H1 (cell line): ENCODE data around the gene HSPA1A. TPM values are rescaled to one million over a fixed set of nuclear protein-coding genes. Genes with fewer than 3 reads are reported as not detected.

Experiments
- CTCF ChIA-PET: fragments of 300-600 bp; sonication (Branson Sonifier 250); formaldehyde crosslinking; loops from one replicate; lab custom pipeline; 2021; ENCODE audit not compliant: partially characterized antibody; lab: Charles Lee
- POLR2A ChIA-PET: fragments of 300-600 bp; sonication (Branson Sonifier 250); formaldehyde crosslinking; loops from one replicate; lab custom pipeline; 2021; ENCODE audit warnings: inconsistent platforms; ENCODE audit not compliant: partially characterized antibody; lab: Charles Lee
- DNase-seq, 2 experiments: peaks; one replicate each; pipeline versions ENCODE4 v3.0.0 to v3.0.0-alpha.2; 2010 to 2022; ENCODE audit warnings: low spot score in 2 of 2, low read depth in 1 of 2, mixed read lengths in 1 of 2
- FAIRE-seq: peaks from 2 replicates; lab custom pipeline; 2011; peaks lifted over from hg19 to GRCh38; lab: Jason Lieb, UNC
- H2AFZ ChIP-seq: 2 replicates; pipeline ENCODE4 v1.8.1; 2012; ENCODE audit warnings: low read length, inconsistent platforms
- H2AK5ac ChIP-seq: 2 replicates; pipeline ENCODE4 v1.6.1; 2013; ENCODE audit warnings: low read depth, low read length
- H2BK120ac ChIP-seq: replicated peaks from 2 replicates; pipeline ENCODE3; 2013; ENCODE audit warnings: low read depth, low read length, inconsistent platforms
- H2BK12ac ChIP-seq: 2 replicates; pipeline ENCODE4 v1.6.1; 2013; ENCODE audit warnings: low read depth, low read length
- H2BK15ac ChIP-seq: 2 replicates; pipeline ENCODE4 v1.6.1; 2013; ENCODE audit warnings: low read length
- H2BK20ac ChIP-seq: 2 replicates; pipeline ENCODE4 v1.6.1; 2013; ENCODE audit warnings: low read length
- H2BK5ac ChIP-seq: 2 replicates; pipeline ENCODE4 v1.6.1; 2013; ENCODE audit warnings: low read depth, low read length
- H3K14ac ChIP-seq: 2 replicates; pipeline ENCODE4 v1.6.1; 2013; ENCODE audit warnings: inconsistent platforms; ENCODE audit not compliant: insufficient read length
- H3K18ac ChIP-seq: 2 replicates; pipeline ENCODE4 v1.6.1; 2013; ENCODE audit warnings: low read length; ENCODE audit errors: extremely low read depth
- H3K23ac ChIP-seq: 2 replicates; pipeline ENCODE4 v1.6.1; 2013; ENCODE audit warnings: inconsistent platforms; ENCODE audit not compliant: insufficient read length
- H3K23me2 ChIP-seq: 2 replicates; pipeline ENCODE4 v1.6.1; 2013; ENCODE audit warnings: low read depth, low read length
- H3K27ac ChIP-seq: 2 replicates; pipeline ENCODE4 v1.6.1; 2011; ENCODE audit warnings: low read depth, low read length, inconsistent platforms
- H3K27me3 ChIP-seq, 4 experiments: replicated peaks in 1 of 4; 1 replicate in 1 of 4; 2 replicates in 3 of 4; pipeline versions ENCODE4 v1.6.1 to v1.8.1; 2011 to 2013; ENCODE audit warnings: low read length in 3 of 4, mild to moderate bottlenecking in 3 of 4, inconsistent platforms in 2 of 4, mixed read lengths in 2 of 4, moderate library complexity in 1 of 4; ENCODE audit not compliant: control insufficient read depth in 3 of 4, insufficient read depth in 3 of 4; ENCODE audit errors: extremely low read depth in 1 of 4
- H3K36me3 ChIP-seq, 4 experiments: 2 replicates each; pipeline versions ENCODE4 v1.6.1 to v1.8.1; 2011 to 2013; ENCODE audit warnings: mild to moderate bottlenecking in 4 of 4, low read length in 3 of 4, moderate library complexity in 2 of 4, control low read depth in 1 of 4, inconsistent platforms in 1 of 4; ENCODE audit not compliant: insufficient read depth in 4 of 4, control insufficient read depth in 2 of 4
- H3K4ac ChIP-seq: replicated peaks from 2 replicates; pipeline ENCODE3; 2013; ENCODE audit warnings: low read length, low read depth, mixed read lengths, inconsistent platforms; ENCODE audit not compliant: insufficient read length
- H3K4me1 ChIP-seq, 4 experiments: replicated peaks in 1 of 4; 1 replicate in 1 of 4; 2 replicates in 3 of 4; pipeline versions ENCODE4 v1.6.1 to v1.8.1; 2011 to 2013; ENCODE audit warnings: low read length in 3 of 4, inconsistent platforms in 2 of 4, mixed read lengths in 1 of 4; ENCODE audit not compliant: insufficient read depth in 4 of 4, control insufficient read depth in 3 of 4
- H3K4me2 ChIP-seq, 2 experiments: 2 replicates each; pipeline versions ENCODE4 v1.6.1 to v1.8.1; 2011 to 2013; ENCODE audit warnings: low read depth in 2 of 2, low read length in 2 of 2, control low read depth in 1 of 2, inconsistent platforms in 1 of 2, mild to moderate bottlenecking in 1 of 2; ENCODE audit not compliant: insufficient read depth in 1 of 2
- H3K4me3 ChIP-seq, 4 experiments: fragments of 200-600, 300-600 bp in 1 of 4; sonication (generic), shearing (Covaris generic), sonication (Bioruptor Twin) in 1 of 4; 2 replicates each; pipeline versions ENCODE4 v1.5.1 to v1.8.1; 2011 to 2016; ENCODE audit warnings: low read length in 4 of 4, low read depth in 3 of 4, control low read depth in 2 of 4, inconsistent platforms in 2 of 4, mild to moderate bottlenecking in 2 of 4, mixed read lengths in 1 of 4, moderate library complexity in 1 of 4; ENCODE audit not compliant: insufficient read depth in 2 of 4; ENCODE audit errors: extremely low read depth in 1 of 4
- H3K56ac ChIP-seq: replicated peaks from 2 replicates; pipeline ENCODE3; 2013; ENCODE audit warnings: low read depth, mild to moderate bottlenecking, mixed read lengths, low read length, inconsistent platforms; ENCODE audit not compliant: insufficient read length
- H3K79me1 ChIP-seq: 2 replicates; pipeline ENCODE4 v1.6.1; 2013; ENCODE audit warnings: low read depth, low read length, control low read depth
- H3K79me2 ChIP-seq, 2 experiments: 2 replicates each; pipeline versions ENCODE4 v1.6.1 to v1.8.1; 2012 to 2013; ENCODE audit warnings: low read length in 2 of 2, mild to moderate bottlenecking in 2 of 2, inconsistent platforms in 1 of 2; ENCODE audit not compliant: insufficient read depth in 2 of 2, control insufficient read depth in 1 of 2
- H3K9ac ChIP-seq, 4 experiments: replicated peaks in 1 of 4; 1 replicate in 1 of 4; 2 replicates in 3 of 4; pipeline versions ENCODE4 v1.6.1 to v1.8.1; 2011 to 2013; ENCODE audit warnings: low read depth in 3 of 4, low read length in 3 of 4, control low read depth in 2 of 4, mild to moderate bottlenecking in 2 of 4, moderate library complexity in 2 of 4, inconsistent platforms in 1 of 4; ENCODE audit errors: extremely low read depth in 1 of 4
- H3K9me3 ChIP-seq, 2 experiments: 2 replicates each; pipeline versions ENCODE4 v1.6.1 to v1.8.1; 2012 to 2013; ENCODE audit warnings: mild to moderate bottlenecking in 2 of 2, moderate library complexity in 2 of 2, control low read depth in 1 of 2, inconsistent platforms in 1 of 2, low read depth in 1 of 2, low read length in 1 of 2, mixed read lengths in 1 of 2; ENCODE audit not compliant: insufficient read depth in 2 of 2
- H4K20me1 ChIP-seq, 2 experiments: replicated peaks in 1 of 2; 2 replicates each; pipeline versions ENCODE3 to v1.8.1; 2011 to 2013; ENCODE audit warnings: inconsistent platforms in 2 of 2, low read length in 2 of 2, mild to moderate bottlenecking in 1 of 2; ENCODE audit not compliant: insufficient read depth in 2 of 2, control insufficient read depth in 1 of 2
- H4K5ac ChIP-seq: 2 replicates; pipeline ENCODE4 v1.6.1; 2013; ENCODE audit warnings: low read length, low read depth, mixed read lengths, inconsistent platforms; ENCODE audit not compliant: insufficient read length
- H4K8ac ChIP-seq: 2 replicates; pipeline ENCODE4 v1.8.0; 2013; ENCODE audit warnings: mild to moderate bottlenecking, moderate library complexity, low read length, inconsistent platforms; ENCODE audit not compliant: insufficient read depth; ENCODE audit errors: extremely low read depth
- H4K91ac ChIP-seq: replicated peaks from 2 replicates; pipeline ENCODE3; 2013; ENCODE audit warnings: low read length, mixed read lengths, inconsistent platforms; ENCODE audit not compliant: insufficient read length
- CEBPB ChIP-seq: IDR thresholded peaks from 2 replicates; pipeline ENCODE4 v1.6.1; 2012; ENCODE audit warnings: low read depth, low read length
- CHD1 ChIP-seq: IDR thresholded peaks from 2 replicates; pipeline ENCODE4 v1.6.1; 2012; ENCODE audit warnings: low read depth, low read length, improper control_type of control experiment
- JUN ChIP-seq: IDR thresholded peaks from 2 replicates; pipeline ENCODE4 v1.6.1; 2011; ENCODE audit warnings: low read depth, mild to moderate bottlenecking, improper control_type of control experiment, low read length
- SIN3A ChIP-seq, 2 experiments: IDR thresholded peaks in 1 of 2; conservative IDR thresholded peaks in 1 of 2; 2 replicates each; pipeline ENCODE4 v1.6.1; 2011 to 2012; ENCODE audit warnings: low read length in 2 of 2, improper control_type of control experiment in 1 of 2, low read depth in 1 of 2, mild to moderate bottlenecking in 1 of 2
- ZNF274 ChIP-seq: IDR thresholded peaks from 2 replicates; pipeline ENCODE4 v1.7.0; 2012; ENCODE audit warnings: low read length, borderline replicate concordance; ENCODE audit errors: extremely low read depth
- WGBS, 2 experiments: shearing (Covaris generic) in 1 of 2; methylation state at CpG; one replicate each; pipeline versions ENCODE4 v1.1.6 to v1.1.7; 2013 to 2015; ENCODE audit warnings: low lambda C conversion rate in 2 of 2, mixed read lengths in 2 of 2, inconsistent platforms in 1 of 2, low coverage in 1 of 2, missing lambda C conversion rate in 1 of 2; ENCODE audit not compliant: insufficient replicate concordance in 2 of 2, insufficient coverage in 1 of 2, insufficient read length in 1 of 2; ENCODE audit errors: extremely low coverage in 1 of 2, missing lambda C conversion rate in 1 of 2; 5-methylcytosine and 5-hydroxymethylcytosine counted together
- polyA plus RNA-seq, 7 experiments: library from polyadenylated mRNA; depleted of rRNA in 3 of 7; stranded (reverse) in 5 of 7; unstranded in 2 of 7; fragments of >200 nt in 5 of 7; fragments of 200-250 nt in 2 of 7; gene quantifications; 1 replicate in 5 of 7; 2 replicates in 1 of 7; 4 replicates in 1 of 7; pipeline versions ENCODE4 v1.2.1 to v1.2.3, GENCODE V29; 2011 to 2013; ENCODE audit warnings: missing spikeins in 2 of 7, mixed read lengths in 2 of 7
- total RNA-seq: library from RNA; stranded (reverse); fragmentation: NEBNext Ultra II Directional; extraction: Animal tissue kit (Norgen Biotek cat#: 25700); gene quantifications from 2 replicates; pipeline ENCODE4 v1.2.1, GENCODE V29; 2021

HSPA1A gene
- total and polyA plus RNA-seq, 2 of the 8 experiments (the other 6 are each of a cell fraction or from before 2014, with no cell fraction given) = 40.7 to 54.0 TPM

GRCh38 chr6:31777667-31778050 is 37.7 kb upstream of the HSPA1A start:
- Histone ChIP-seq H3K4me2 (no peak overlapping the region), H3K9ac (no peak overlapping the region), H2BK20ac (no peak overlapping the region), H2AK5ac (no peak overlapping the region), H2BK15ac (no peak overlapping the region), H2AFZ (no peak overlapping the region), H2BK5ac (no peak overlapping the region), H3K18ac (no peak overlapping the region), H3K4me3 (no peak overlapping the region), H3K14ac (no peak overlapping the region), H3K27ac (no peak overlapping the region), H2BK120ac (no peak overlapping the region), H3K4me1 (peaks cover 0 to 7% (median 3%) of the 10 kb centered on the region in 4 experiments; a peak in 4 of 7 replicates), H3K79me2 (no peaks in the 10 kb centered on the region), H4K20me1 (no peaks in the 10 kb centered on the region), H3K23me2 (0 out of 2 replicates have a peak, but pooled peaks cover 1% of the 10 kb centered on the region), H3K36me3 (peaks cover 15 to 44% (median 37%) of the 10 kb centered on the region in 4 experiments), H4K91ac (no peak overlapping the region), H3K4ac (no peak overlapping the region), H3K79me1 (no peaks in the 10 kb centered on the region), H3K9me3 (no peaks in the 10 kb centered on the region), H3K23ac (no peak overlapping the region), H3K27me3 (no peaks in the 10 kb centered on the region; a peak in 1 of 7 replicates), H4K5ac (no peak overlapping the region), H4K8ac (no peak overlapping the region), H2BK12ac (no peak overlapping the region), H3K56ac (no peak overlapping the region)
- ChIA-PET CTCF (interaction anchor here (0.6 to 15.6 kb wide), 11 partner anchors 3 to 113 kb away, joined by 3 to 228 read pairs (median 3); partner anchors contain the start of genes MPIG6B, VARS1 and VWA7), POLR2A (interaction anchor here (0.8 to 10.7 kb wide), 14 partner anchors 8 to 1206 kb away, joined by 3 to 85 read pairs (median 6); partner anchors contain the start of genes DDAH2, HSPA1B, LSM2 and MSH5)
- no peak for FAIRE-seq
- DNase-seq = no peak
- WGBS, 2 experiments = 85% methylated on average over 5 of the region's 5 CpGs; no CpG with 5 or more reads in 1 of the 2 experiments
- TF ChIP-seq ZNF274 = no peak
- TF ChIP-seq JUN = no peak
- no peak for TF ChIP-seq CEBPB
- TF ChIP-seq SIN3A (conservative IDR thresholded peaks at IDR 0.05 in 1 of 2, IDR thresholded peaks at IDR 0.05 in 1 of 2; ENCODE audit: low read depth in 1 of 2, low read length in 2 of 2) = no peak
- TF ChIP-seq CHD1 = no peak
- TF ChIP-seq, all 59 proteins: peak for 0
